A673 (cell line): ENCODE measurements around the gene LRRC3B. TPM values are rescaled to one million over a fixed set of nuclear protein-coding genes. Genes with fewer than 3 reads are reported as not detected.

Source experiments
- BruUV-seq: library from RNA; stranded (reverse); fragments of 400-500 nt; replicated peaks from 2 replicates; lab custom pipeline; 2021; lab: Mats Ljungman, UMichigan
- CTCF ChIA-PET: fragments of 300-600 bp; sonication (Branson Sonifier 250); formaldehyde crosslinking; loops from one replicate; lab custom pipeline; 2022; ENCODE audit warnings: antibody characterized with exemption; lab: Charles Lee
- POLR2A ChIA-PET: fragments of 300-600 bp; sonication (Branson Sonifier 250); formaldehyde crosslinking; loops from one replicate; lab custom pipeline; 2022; ENCODE audit warnings: antibody characterized with exemption; ENCODE audit not compliant: low non-redundant PET; lab: Charles Lee
- DNase-seq: peaks from one replicate; pipeline ENCODE4 v3.0.0-alpha.2; 2015; ENCODE audit warnings: low spot score
- H3K27ac ChIP-seq: fragments of 200-600 bp; sonication (generic); 2 replicates; pipeline ENCODE4 v1.5.1; 2016; ENCODE audit warnings: mixed run types, low read depth, mild to moderate bottlenecking, mixed read lengths, antibody characterized with exemption, low read length; ENCODE audit not compliant: poor library complexity, severe bottlenecking
- H3K27me3 ChIP-seq: fragments of 200-600 bp; sonication (generic); replicated peaks from 2 replicates; pipeline ENCODE4 v1.6.1; 2017; ENCODE audit warnings: mixed run types, low read depth, mild to moderate bottlenecking, mixed read lengths, antibody characterized with exemption, low read length; ENCODE audit not compliant: insufficient read depth, poor library complexity
- H3K36me3 ChIP-seq: fragments of 200-600 bp; sonication (generic); 2 replicates; pipeline ENCODE4 v1.6.1; 2016; ENCODE audit warnings: mixed run types, mild to moderate bottlenecking, mixed read lengths, antibody characterized with exemption, low read length; ENCODE audit not compliant: insufficient read depth, poor library complexity, severe bottlenecking
- H3K4me1 ChIP-seq: fragments of 200-600 bp; sonication (generic); 2 replicates; pipeline ENCODE4 v1.6.1; 2017; ENCODE audit warnings: mixed run types, mild to moderate bottlenecking, mixed read lengths, antibody characterized with exemption, low read length; ENCODE audit not compliant: insufficient read depth, poor library complexity, severe bottlenecking
- H3K4me3 ChIP-seq: fragments of 200-600 bp; sonication (generic); 2 replicates; pipeline ENCODE4 v1.5.1; 2016; ENCODE audit warnings: low read depth, mixed run types, mild to moderate bottlenecking, mixed read lengths, low read length; ENCODE audit not compliant: poor library complexity, severe bottlenecking
- H3K9me3 ChIP-seq: fragments of 200-600 bp; sonication (generic); 2 replicates; pipeline ENCODE4 v1.6.1; 2016; ENCODE audit warnings: mixed run types, low read depth, mild to moderate bottlenecking, mixed read lengths, antibody characterized with exemption, low read length; ENCODE audit not compliant: poor library complexity, severe bottlenecking
- CTCF ChIP-seq: fragments of 300-800, 200-600 bp; sonication (generic); conservative IDR thresholded peaks from 2 replicates; pipeline ENCODE4 v1.5.1; 2017; ENCODE audit warnings: low read depth, mild to moderate bottlenecking, antibody characterized with exemption, low read length, moderate library complexity, mixed read lengths
- EZH2 ChIP-seq: fragments of 200-600 bp; sonication (generic); IDR thresholded peaks from 2 replicates; pipeline ENCODE4 v1.6.1; 2017; ENCODE audit warnings: borderline replicate concordance, low read depth, mild to moderate bottlenecking, mixed read lengths, antibody characterized with exemption, low read length; ENCODE audit not compliant: poor library complexity, severe bottlenecking
- intact Hi-C: fragments of 100-400 bp; cut with micrococcal nuclease; formaldehyde crosslinking; loops from one replicate; pipeline ENCODE4 v1.10.0; 2022; ENCODE audit not compliant: unreplicated experiment
- total RNA-seq: library from RNA; stranded (reverse); gene quantifications from 2 replicates; pipeline ENCODE4 v1.2.3, GENCODE V29; 2021

The LRRC3B gene
- total RNA-seq, 1 experiment from 2014 or later: not detected

GRCh38 chr3:26668696-26669095, 46.1 kb downstream of the LRRC3B start:
- no peaks in the 10 kb centered on the region for H3K36me3 ChIP-seq
- no peak for TF ChIP-seq EZH2
- TF ChIP-seq CTCF: no peak
- no peak overlapping the region for H3K27ac ChIP-seq
- H3K4me3 ChIP-seq: no peak overlapping the region
- H3K27me3 ChIP-seq: no peaks in the 10 kb centered on the region
- CTCF ChIA-PET: no interaction called here
- H3K9me3 ChIP-seq: no peaks in the 10 kb centered on the region
- no peak for DNase-seq
- no TSS peak for BruUV-seq
- no peaks in the 10 kb centered on the region for H3K4me1 ChIP-seq
- POLR2A ChIA-PET: no interaction called here
- intact Hi-C loops: no loop called here

- Histone ChIP-seq H3K36me3 (no peaks in the 10 kb centered on the region), H3K4me3 (no peak overlapping the region), H3K27ac (no peak overlapping the region), H3K27me3 (no peaks in the 10 kb centered on the region), H3K4me1 (no peaks in the 10 kb centered on the region), H3K9me3 (peaks cover 5% of the 10 kb centered on the region)
- no peak for DNase-seq
- ChIA-PET CTCF (no interaction called here), POLR2A (no interaction called here)
- intact Hi-C loops: no loop called here
- TF ChIP-seq CTCF (no peak), EZH2 (no peak)
- no TSS peak for BruUV-seq
Measured at GRCh38 chr3:26675336-26675735, 52.8 kb downstream of the LRRC3B start.

- Histone ChIP-seq H3K36me3 (no peaks in the 10 kb centered on the region), H3K27ac (no peak overlapping the region), H3K9me3 (peaks cover 7% of the 10 kb centered on the region), H3K4me3 (no peak overlapping the region), H3K27me3 (no peaks in the 10 kb centered on the region), H3K4me1 (peaks cover 10% of the 10 kb centered on the region)
- peak; percentile 1 for DNase-seq
- ChIA-PET CTCF (interaction anchor here (1.1 kb wide), 1 partner anchor 31 kb away, joined by 3 read pairs; no protein-coding TSS in a partner anchor), POLR2A (no interaction called here)
- no TSS peak for BruUV-seq
- intact Hi-C loops: no loop called here
- TF ChIP-seq EZH2 (no peak), CTCF (no peak)
Measured at GRCh38 chr3:26681632-26682031, 59.1 kb downstream of the LRRC3B start.
